Naive thymus-derived CD8-positive, alpha-beta T cell (primary cell): ENCODE data around the gene CRLF2. TPM values are rescaled to one million over a fixed set of nuclear protein-coding genes. Genes with fewer than 3 reads are reported as not detected.
"Not testable (repeated sequence)": the region's sequence is repeated elsewhere in the genome, so short reads cannot be mapped to it uniquely, and the experiment has no call there.

Experiments
- ATAC-seq, 2 donors: fragments of 150-1000 bp; cut with Tn5 transposase in 1 of 2; sonication (Bioruptor Pico), chemical (Tn5 transposase) in 1 of 2; 1 replicate in 1 of 2; 2 replicates in 1 of 2; pipeline ENCODE4 v1.10.0; 2021; ENCODE audit warnings: mild to moderate bottlenecking in 2 of 2, moderate library complexity in 2 of 2
- POLR2A ChIA-PET: fragments of 350-600 bp; sonication (Branson Sonifier 250); formaldehyde crosslinking; loops from one replicate; lab custom pipeline; 2021; ENCODE audit warnings: antibody characterized with exemption; lab: Charles Lee
- DNase-seq, 10 donors: peaks; one replicate each; pipeline versions ENCODE4 v3.0.0 to v3.0.0-alpha.2; 2020 to 2022
- H3K27ac Mint-ChIP-seq, 10 donors: one replicate each; pipeline ENCODE4 v1.8.0; 2020 to 2022; ENCODE audit warnings: mild to moderate bottlenecking in 10 of 10, mixed read lengths in 10 of 10, moderate library complexity in 4 of 10, inconsistent platforms in 1 of 10
- H3K27me3 Mint-ChIP-seq, 5 donors: one replicate each; pipeline ENCODE4 v1.8.0; 2021 to 2022; ENCODE audit warnings: mixed read lengths in 5 of 5
- H3K36me3 Mint-ChIP-seq, 3 donors: one replicate each; pipeline ENCODE4 v1.8.0; 2020 to 2022; ENCODE audit warnings: mixed read lengths in 3 of 3, mild to moderate bottlenecking in 2 of 3, inconsistent platforms in 1 of 3
- H3K4me1 Mint-ChIP-seq, 4 donors: one replicate each; pipeline ENCODE4 v1.8.0; 2021 to 2022; ENCODE audit warnings: mixed read lengths in 4 of 4
- H3K4me3 Mint-ChIP-seq, 10 donors: one replicate each; pipeline ENCODE4 v1.8.0; 2020 to 2022; ENCODE audit warnings: mild to moderate bottlenecking in 10 of 10, mixed read lengths in 10 of 10, moderate library complexity in 6 of 10, inconsistent platforms in 1 of 10
- H3K9me3 Mint-ChIP-seq, 9 donors: one replicate each; pipeline ENCODE4 v1.8.0; 2020 to 2022; ENCODE audit warnings: mixed read lengths in 9 of 9, mild to moderate bottlenecking in 3 of 9, inconsistent platforms in 1 of 9, moderate library complexity in 1 of 9
- polyA plus RNA-seq, 3 donors: library from polyadenylated mRNA; unstranded; fragments of 300-500 nt; fragmentation: Illumina TruSeq; gene quantifications; one replicate each; pipeline ENCODE4 v1.2.3, GENCODE V29; 2021
- total RNA-seq, 8 experiments: library from RNA in 2 of 8; stranded (reverse) in 2 of 8; gene quantifications; one replicate each; pipeline ENCODE4 v1.2.3 and lab custom pipeline; 2021 to 2026

The CRLF2 gene
- total and polyA plus RNA-seq, 5 experiments from 2014 or later: not detected

GRCh38 chrX:1162119-1162916 lies 50.1 kb downstream of the CRLF2 start:
- Mint-ChIP-seq H3K36me3 (no peaks in the 10 kb centered on the region), H3K4me3 (no peak overlapping the region), H3K27ac (peak overlapping the region in 2 of 10 donors; percentile 41 to 83), H3K4me1 (peaks cover 13 to 17% (median 15%) of the 10 kb centered on the region in 4 donors), H3K27me3 (peaks cover 1 to 20% (median 9%) of the 10 kb centered on the region in 5 donors), H3K9me3 (peaks cover 0 to 8% (median 0%) of the 10 kb centered on the region in 9 donors)
- ATAC-seq: no peak
- POLR2A ChIA-PET: no interaction called here
- DNase-seq: no peak

DNA sequence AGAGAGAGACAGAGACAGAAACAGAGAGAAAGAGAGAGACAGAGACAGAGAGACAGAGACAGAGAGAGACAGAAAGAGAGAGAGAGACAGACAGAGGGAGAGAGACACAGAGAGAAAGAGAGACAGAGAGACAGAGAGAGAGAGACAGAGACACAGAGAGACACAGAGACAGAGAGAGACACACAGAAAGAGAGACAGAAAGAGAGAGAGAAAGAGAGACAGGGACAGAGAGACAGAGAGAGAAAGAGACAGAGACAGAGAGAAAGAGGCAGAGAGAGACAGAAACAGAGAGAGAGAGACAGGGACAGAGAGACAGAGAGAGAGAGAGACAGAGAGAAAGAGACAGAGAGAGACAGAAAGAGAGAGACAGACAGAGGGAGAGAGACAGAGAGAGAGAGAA lies 52.9 kb downstream of the CRLF2 start:
- POLR2A ChIA-PET: no interaction called here
- Mint-ChIP-seq H3K4me3 (peak overlapping the region in 1 of 10 donors; percentile 38), H3K4me1 (peaks cover 4 to 15% (median 9%) of the 10 kb centered on the region in 4 donors), H3K9me3 (peaks cover 0 to 8% (median 0%) of the 10 kb centered on the region in 9 donors), H3K27me3 (peaks cover 1 to 19% (median 6%) of the 10 kb centered on the region in 5 donors), H3K36me3 (no peaks in the 10 kb centered on the region), H3K27ac (peak overlapping the region in 7 of 10 donors; percentile 13 to 92 (median 62))
- ATAC-seq (no peak), DNase-seq (no peak)

DNA sequence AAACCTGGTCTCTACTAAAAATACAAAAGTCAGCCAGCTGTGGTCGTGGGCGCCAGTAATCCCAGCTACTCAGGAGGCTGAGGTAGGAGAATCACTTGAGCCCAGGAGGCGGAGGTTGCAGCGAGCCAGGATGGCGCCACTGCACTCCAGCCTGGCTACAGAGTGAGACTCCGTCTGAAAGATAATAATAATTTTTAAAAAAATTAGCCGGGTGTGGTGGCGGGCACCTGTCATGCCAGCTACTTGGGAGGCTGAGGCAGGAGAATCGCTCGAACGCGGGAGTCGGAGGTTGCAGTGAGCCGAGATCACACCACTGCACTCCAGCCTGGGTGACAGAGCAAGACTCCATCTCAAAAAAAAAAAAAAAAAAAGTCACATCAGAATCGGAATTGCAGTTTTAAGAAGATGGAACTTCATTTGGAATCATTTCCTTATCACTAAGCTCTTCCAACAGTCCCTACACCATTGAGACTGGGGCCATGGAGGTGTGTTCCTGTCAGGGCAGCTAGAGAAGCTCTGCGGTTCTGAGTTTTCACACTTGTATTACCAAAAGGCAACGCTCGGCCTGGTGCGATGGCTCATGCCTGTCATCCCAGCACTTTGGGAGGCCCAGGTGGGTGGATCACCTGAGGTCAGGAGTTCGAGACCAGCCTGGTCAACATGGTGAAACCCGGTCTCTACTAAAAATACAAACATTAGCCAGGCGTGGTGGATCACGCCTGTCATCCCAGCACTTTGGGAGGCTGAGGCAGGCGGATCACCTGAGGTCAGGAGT lies 55.6 kb downstream of the CRLF2 start:
- ATAC-seq, H3K27me3 Mint-ChIP-seq, DNase-seq, H3K9me3 Mint-ChIP-seq, H3K27ac Mint-ChIP-seq, H3K4me3 Mint-ChIP-seq, H3K36me3 Mint-ChIP-seq, POLR2A ChIA-PET: not testable (repeated sequence)
- peaks cover 0 to 14% (median 6%) of the 10 kb centered on the region in 4 donors for H3K4me1 Mint-ChIP-seq

GRCh38 chrX:1153940-1154339 lies 58.5 kb downstream of the CRLF2 start:
- DNase-seq (no peak), ATAC-seq (no peak)
- Mint-ChIP-seq H3K4me3 (no peak overlapping the region), H3K36me3 (no peaks in the 10 kb centered on the region), H3K4me1 (no peaks in the 10 kb centered on the region), H3K9me3 (no peaks in the 10 kb centered on the region), H3K27ac (no peak overlapping the region), H3K27me3 (peaks cover 0 to 22% (median 12%) of the 10 kb centered on the region in 5 donors)
- POLR2A ChIA-PET: no interaction called here

DNA sequence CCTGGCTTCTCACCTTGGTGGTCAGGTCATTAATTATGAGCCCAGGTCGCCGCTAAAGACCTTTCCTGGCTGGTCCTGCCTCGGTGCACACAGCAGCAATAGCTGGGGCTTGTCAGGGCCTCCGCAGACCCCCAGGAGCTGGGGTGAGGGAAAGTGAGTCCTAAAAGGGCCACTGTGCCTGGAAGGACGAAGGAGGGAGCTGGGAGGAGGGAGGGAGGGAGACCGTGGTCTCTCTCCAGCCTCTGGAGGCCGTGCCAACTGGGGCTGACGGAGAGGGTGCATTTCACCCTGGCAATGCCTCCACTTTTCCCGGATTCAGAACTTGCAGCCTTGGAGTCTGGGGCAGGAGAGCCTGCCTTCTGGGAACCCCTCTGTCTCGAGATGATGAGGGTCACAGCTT lies 60.4 kb downstream of the CRLF2 start:
- Mint-ChIP-seq H3K27ac (peak overlapping the region in 1 of 10 donors; percentile 39), H3K27me3 (peaks cover 0 to 28% (median 17%) of the 10 kb centered on the region in 5 donors), H3K4me3 (no peak overlapping the region), H3K9me3 (no peaks in the 10 kb centered on the region), H3K4me1 (no peaks in the 10 kb centered on the region), H3K36me3 (peaks cover 0 to 2% (median 0%) of the 10 kb centered on the region in 3 donors)
- no peak for DNase-seq
- no peak for ATAC-seq
- POLR2A ChIA-PET: no interaction called here

- Mint-ChIP-seq H3K4me3 (no peak overlapping the region), H3K27me3 (peaks cover 0 to 28% (median 17%) of the 10 kb centered on the region in 5 donors), H3K9me3 (no peaks in the 10 kb centered on the region), H3K4me1 (no peaks in the 10 kb centered on the region), H3K27ac (peak overlapping the region in 1 of 10 donors; percentile 39), H3K36me3 (peaks cover 0 to 2% (median 0%) of the 10 kb centered on the region in 3 donors)
- ATAC-seq (no peak), DNase-seq (no peak)
- POLR2A ChIA-PET: no interaction called here
These were observed 60.9 kb downstream of the CRLF2 start for GRCh38 chrX:1151378-1152077.

GRCh38 chrX:1150569-1151347 lies 61.7 kb downstream of the CRLF2 start:
- H3K4me3 Mint-ChIP-seq: no peak overlapping the region
- peaks cover 0 to 28% (median 17%) of the 10 kb centered on the region in 5 donors for H3K27me3 Mint-ChIP-seq
- POLR2A ChIA-PET: no interaction called here
- H3K4me1 Mint-ChIP-seq: no peaks in the 10 kb centered on the region
- ATAC-seq (no peak), DNase-seq (no peak)
- no peaks in the 10 kb centered on the region for H3K9me3 Mint-ChIP-seq
- H3K36me3 Mint-ChIP-seq: peaks cover 0 to 2% (median 0%) of the 10 kb centered on the region in 3 donors
- H3K27ac Mint-ChIP-seq: peak overlapping the region in 1 of 10 donors; percentile 39

DNA sequence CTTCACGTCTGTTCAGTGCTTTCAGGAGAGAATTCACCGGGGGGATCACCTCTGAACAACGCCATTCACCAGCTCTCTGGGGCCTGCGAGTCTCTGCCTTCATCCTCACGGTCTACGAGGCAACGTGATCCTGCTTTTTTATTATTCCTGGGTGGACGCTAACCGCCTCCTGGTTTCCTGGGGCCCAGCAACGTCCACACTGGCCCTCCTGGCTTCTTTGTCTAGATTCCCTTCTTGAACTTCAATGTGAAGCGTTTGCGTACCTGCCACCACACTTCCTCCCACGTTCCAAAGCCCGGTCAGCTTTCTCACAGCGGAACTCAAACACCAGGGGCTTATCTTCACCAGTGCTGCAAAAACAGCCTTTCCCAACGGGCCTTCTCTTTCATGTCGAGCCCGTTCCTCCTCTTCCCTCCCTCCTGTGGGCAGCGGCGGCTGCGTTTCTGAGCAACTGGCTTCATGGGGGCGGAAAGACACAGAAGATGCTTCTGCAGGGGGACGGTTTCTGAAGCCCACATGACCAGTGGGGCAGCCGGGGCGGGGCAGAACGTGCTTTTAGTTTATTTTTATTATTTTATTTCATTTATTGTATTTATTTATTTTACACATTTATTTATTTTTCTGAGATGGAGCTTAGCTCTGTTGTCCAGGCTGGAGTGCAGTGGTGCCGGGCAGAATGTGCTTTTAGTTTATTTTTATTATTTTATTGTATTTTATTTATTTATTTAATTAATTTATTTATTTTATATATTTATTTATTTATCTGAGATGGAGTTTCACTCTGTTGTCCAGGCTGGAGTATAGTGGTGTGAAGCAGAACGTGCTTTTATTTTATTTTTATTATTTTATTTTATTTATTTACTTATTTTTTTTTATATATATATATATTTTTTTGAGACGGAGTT lies 64.6 kb downstream of the CRLF2 start:
- ATAC-seq: no peak
- no peak for DNase-seq
- Mint-ChIP-seq H3K27ac (no peak overlapping the region), H3K36me3 (peaks cover 0 to 2% (median 0%) of the 10 kb centered on the region in 3 donors), H3K4me1 (no peaks in the 10 kb centered on the region), H3K4me3 (no peak overlapping the region), H3K27me3 (peaks cover 0 to 28% (median 17%) of the 10 kb centered on the region in 5 donors), H3K9me3 (no peaks in the 10 kb centered on the region)
- POLR2A ChIA-PET: no interaction called here

DNA sequence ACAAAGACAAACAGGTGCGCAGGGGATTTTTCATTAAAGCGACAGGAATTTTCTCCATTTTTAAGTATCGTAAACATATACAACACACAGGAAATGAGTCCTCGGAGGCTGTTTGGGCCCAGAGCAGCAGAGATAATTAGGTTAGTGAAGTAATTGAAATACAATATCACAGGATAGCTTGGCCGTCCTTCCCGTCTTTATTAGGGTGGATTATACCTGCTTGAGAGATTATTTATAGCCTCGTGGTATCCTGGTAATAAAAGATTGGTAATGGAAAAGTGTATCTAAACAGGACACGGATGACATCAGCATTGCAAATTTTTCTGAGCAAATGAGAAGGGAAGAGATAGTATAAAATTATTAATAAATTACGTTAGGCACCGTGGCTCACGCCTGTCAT lies 68.2 kb downstream of the CRLF2 start:
- ATAC-seq (no peak), DNase-seq (no peak)
- Mint-ChIP-seq H3K36me3 (peaks cover 0 to 2% (median 0%) of the 10 kb centered on the region in 3 donors), H3K27me3 (peaks cover 0 to 10% (median 3%) of the 10 kb centered on the region in 5 donors), H3K4me1 (no peaks in the 10 kb centered on the region), H3K4me3 (no peak overlapping the region), H3K9me3 (no peaks in the 10 kb centered on the region), H3K27ac (no peak overlapping the region)
- POLR2A ChIA-PET: no interaction called here
